Measurements from ENCODE around the gene HPD. TPM values are rescaled to one million over a fixed set of nuclear protein-coding genes. Genes with fewer than 3 reads are reported as not detected.
"Not testable (repeated sequence)": the region's sequence is repeated elsewhere in the genome, so short reads cannot be mapped to it uniquely, and the experiment has no call there.

HPD gene
- total and polyA plus RNA-seq, 7 experiments from 2014 or later = not detected

DNA sequence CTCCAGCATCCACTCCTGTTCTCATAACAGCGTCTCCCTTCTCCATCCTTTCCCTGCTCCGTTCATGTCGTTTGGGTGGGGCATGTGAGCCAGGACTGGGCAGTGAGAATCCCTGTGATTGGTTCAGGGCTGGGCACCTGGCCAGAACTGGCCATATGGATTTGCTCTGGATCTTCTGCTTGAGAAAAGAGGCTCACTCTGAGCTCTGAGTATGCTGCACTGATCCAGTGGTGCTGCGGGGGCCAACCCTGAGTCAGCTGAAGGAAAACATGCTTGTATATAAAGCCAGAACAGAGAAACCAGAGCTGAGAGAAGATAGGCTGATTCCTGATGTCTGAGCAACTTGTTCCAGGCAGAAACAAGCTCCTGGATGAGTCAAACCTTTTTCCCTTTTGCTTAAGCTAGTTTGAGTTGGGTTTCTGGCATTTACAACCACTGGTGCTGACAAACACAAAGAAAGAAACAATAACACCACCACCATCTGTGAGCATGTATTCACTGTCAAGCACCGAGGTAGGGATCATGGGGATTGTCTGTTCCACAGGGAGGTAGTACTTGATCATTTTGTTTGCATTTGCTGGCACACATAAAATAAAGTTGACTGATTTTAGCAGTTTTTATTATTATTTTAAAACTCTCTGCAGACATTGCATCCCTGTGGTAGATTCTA, 14.0 kb upstream of the HPD start:
- Histone ChIP-seq H3K4me3 (ENCODE audit: low read length) (no peak overlapping the region), H3K27me3 (ENCODE audit: control insufficient read depth in 2 of 2, insufficient read depth in 2 of 2, low read length in 2 of 2) (no peaks in the 10 kb centered on the region), H3K36me3 (ENCODE audit: control insufficient read depth in 2 of 3, insufficient read depth in 3 of 3, low read length in 3 of 3) (no peaks in the 10 kb centered on the region), H3K9me3 (ENCODE audit: control insufficient read depth in 2 of 3, low read length in 3 of 3) (no peaks in the 10 kb centered on the region), H3K4me1 (ENCODE audit: control insufficient read depth in 2 of 2, insufficient read depth in 2 of 2, low read length in 2 of 2) (no peaks in the 10 kb centered on the region), H3K27ac (ENCODE audit: low read depth, low read length) (no peak overlapping the region)
- DNase-seq (no peak), ATAC-seq (no peak)
- ChIA-PET POLR2A (no interaction called here), CTCF (interaction anchor here (0.6 kb wide), 2 partner anchors 96 to 308 kb away, joined by 3 to 8 read pairs; no protein-coding TSS in a partner anchor)
- Mint-ChIP-seq H3K9me3 (no peaks in the 10 kb centered on the region), H3K4me1 (peaks cover 0 to 5% (median 0%) of the 10 kb centered on the region in 7 donors), H3K36me3 (no peaks in the 10 kb centered on the region), H3K27me3 (no peaks in the 10 kb centered on the region), H3K4me3 (no peak overlapping the region), H3K27ac (no peak overlapping the region)
- intact Hi-C loops (cut with micrococcal nuclease) = no loop called here

DNA sequence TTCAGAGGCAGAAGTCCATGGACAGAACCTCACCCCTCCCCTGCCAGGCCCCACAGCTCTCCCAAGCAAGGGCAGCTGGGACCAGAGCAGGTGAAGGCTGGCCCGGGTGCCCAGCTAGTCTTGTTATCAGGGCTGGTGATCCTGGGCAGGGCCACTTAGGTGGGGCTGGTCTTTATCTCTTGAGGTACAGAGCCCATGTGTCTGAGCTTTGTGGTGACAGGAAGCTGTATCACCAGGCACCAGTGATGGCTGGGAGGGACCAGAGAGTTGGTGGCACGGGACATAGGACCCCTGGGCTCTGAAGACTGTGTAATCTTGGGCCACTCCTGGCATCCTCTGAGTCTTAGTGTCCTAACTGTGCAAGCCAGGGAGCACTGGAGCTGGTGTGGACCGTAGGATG, 12.8 kb upstream of the HPD start:
- H3K9me3 ChIP-seq (ENCODE audit: control insufficient read depth in 2 of 3, low read length in 3 of 3) = no peaks in the 10 kb centered on the region
- H3K4me1 ChIP-seq (ENCODE audit: control insufficient read depth in 2 of 2, insufficient read depth in 2 of 2, low read length in 2 of 2) = no peaks in the 10 kb centered on the region
- no peaks in the 10 kb centered on the region for H3K27me3 Mint-ChIP-seq
- no peak overlapping the region for H3K27ac Mint-ChIP-seq
- H3K36me3 ChIP-seq (ENCODE audit: control insufficient read depth in 2 of 3, insufficient read depth in 3 of 3, low read length in 3 of 3) = no peaks in the 10 kb centered on the region
- ChIA-PET POLR2A (no interaction called here), CTCF (no interaction called here)
- H3K4me3 ChIP-seq (ENCODE audit: low read length) = no peak overlapping the region
- H3K27me3 ChIP-seq (ENCODE audit: control insufficient read depth in 2 of 2, insufficient read depth in 2 of 2, low read length in 2 of 2) = no peaks in the 10 kb centered on the region
- no peak overlapping the region for H3K27ac ChIP-seq (ENCODE audit: low read depth, low read length)
- H3K4me1 Mint-ChIP-seq = peaks cover 0 to 5% (median 0%) of the 10 kb centered on the region in 7 donors
- no peaks in the 10 kb centered on the region for H3K36me3 Mint-ChIP-seq
- no peaks in the 10 kb centered on the region for H3K9me3 Mint-ChIP-seq
- no peak overlapping the region for H3K4me3 Mint-ChIP-seq
- intact Hi-C loops (cut with micrococcal nuclease) = no loop called here
- no peak for DNase-seq
- ATAC-seq = no peak

GRCh38 chr12:121869229-121869628, 10.6 kb upstream of the HPD start:
- H3K4me1 Mint-ChIP-seq; H3K27ac Mint-ChIP-seq; ATAC-seq; H3K36me3 ChIP-seq (ENCODE audit: control insufficient read depth in 2 of 3, insufficient read depth in 3 of 3, low read length in 3 of 3); H3K27ac ChIP-seq (ENCODE audit: low read depth, low read length); H3K4me3 ChIP-seq (ENCODE audit: low read length); H3K27me3 ChIP-seq (ENCODE audit: control insufficient read depth in 2 of 2, insufficient read depth in 2 of 2, low read length in 2 of 2); intact Hi-C loops (cut with micrococcal nuclease); H3K4me3 Mint-ChIP-seq; H3K36me3 Mint-ChIP-seq; H3K9me3 ChIP-seq (ENCODE audit: control insufficient read depth in 2 of 3, low read length in 3 of 3); DNase-seq; H3K9me3 Mint-ChIP-seq; POLR2A ChIA-PET; H3K4me1 ChIP-seq (ENCODE audit: control insufficient read depth in 2 of 2, insufficient read depth in 2 of 2, low read length in 2 of 2); H3K27me3 Mint-ChIP-seq; CTCF ChIA-PET: not testable (repeated sequence)

DNA sequence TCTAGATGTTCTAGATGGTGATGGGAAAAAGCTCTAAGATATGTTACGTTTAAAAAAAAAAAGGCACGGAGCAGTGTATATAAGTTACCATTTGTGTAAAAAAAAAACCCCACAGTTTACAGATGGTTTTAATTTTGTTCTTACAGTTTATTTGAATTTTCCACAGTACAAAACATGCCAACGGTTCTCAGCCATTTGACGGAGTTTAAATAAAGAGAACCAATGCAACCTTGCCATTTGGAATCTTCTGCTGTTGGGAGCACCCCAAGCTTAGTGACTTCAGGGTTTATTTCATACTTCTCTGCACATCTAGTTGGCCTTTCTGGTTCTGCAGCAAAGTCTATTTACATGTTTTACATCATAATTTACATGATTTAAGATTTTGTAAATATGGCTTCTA, 7.7 kb upstream of the HPD start:
- Mint-ChIP-seq H3K9me3 (no peaks in the 10 kb centered on the region), H3K4me3 (no peak overlapping the region), H3K27ac (no peak overlapping the region), H3K4me1 (peaks cover 0 to 4% (median 0%) of the 10 kb centered on the region in 7 donors), H3K27me3 (no peaks in the 10 kb centered on the region), H3K36me3 (no peaks in the 10 kb centered on the region)
- H3K4me3 ChIP-seq (ENCODE audit: low read length) = no peak overlapping the region
- ATAC-seq (no peak), DNase-seq (no peak)
- no peaks in the 10 kb centered on the region for H3K36me3 ChIP-seq (ENCODE audit: control insufficient read depth in 2 of 3, insufficient read depth in 3 of 3, low read length in 3 of 3)
- POLR2A ChIA-PET = no interaction called here
- H3K27ac ChIP-seq (ENCODE audit: low read depth, low read length) = no peak overlapping the region
- no peaks in the 10 kb centered on the region for H3K27me3 ChIP-seq (ENCODE audit: control insufficient read depth in 2 of 2, insufficient read depth in 2 of 2, low read length in 2 of 2)
- CTCF ChIA-PET = no interaction called here
- intact Hi-C loops (cut with micrococcal nuclease) = no loop called here
- H3K9me3 ChIP-seq (ENCODE audit: control insufficient read depth in 2 of 3, low read length in 3 of 3) = no peaks in the 10 kb centered on the region
- H3K4me1 ChIP-seq (ENCODE audit: control insufficient read depth in 2 of 2, insufficient read depth in 2 of 2, low read length in 2 of 2) = no peaks in the 10 kb centered on the region

DNA sequence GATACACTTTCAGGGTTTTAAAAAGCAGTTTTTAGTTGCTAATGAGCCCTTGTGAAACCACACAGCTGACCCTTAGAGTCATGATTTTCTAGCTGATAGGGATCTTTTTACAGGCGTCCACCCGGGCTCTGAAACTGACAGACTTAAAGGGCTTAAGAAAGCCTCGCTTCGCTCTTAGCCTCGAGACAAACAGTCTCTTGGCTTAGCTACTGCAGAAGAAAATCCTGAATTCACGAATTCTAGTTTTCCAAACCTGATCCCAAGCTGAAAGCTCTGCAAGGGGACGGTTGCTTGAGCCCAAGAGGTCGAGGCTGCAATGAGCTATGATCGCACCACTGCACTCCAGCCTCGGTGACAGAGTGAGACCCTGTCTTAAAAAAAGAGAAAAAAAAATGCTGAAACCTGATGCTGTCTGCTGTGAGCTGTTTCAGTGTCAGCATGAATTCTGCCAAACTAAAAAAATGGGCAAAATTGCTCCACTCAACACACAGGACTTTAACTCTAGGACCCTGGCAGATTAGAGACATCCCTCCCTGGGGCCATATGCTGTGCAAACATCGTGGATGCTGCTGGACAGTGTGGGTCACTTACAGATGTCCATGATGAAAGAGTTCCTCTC, 3.1 kb upstream of the HPD start:
- Mint-ChIP-seq H3K9me3 (no peaks in the 10 kb centered on the region), H3K27ac (no peak overlapping the region), H3K4me3 (no peak overlapping the region), H3K4me1 (peaks cover 0 to 4% (median 0%) of the 10 kb centered on the region in 7 donors), H3K36me3 (no peaks in the 10 kb centered on the region), H3K27me3 (no peaks in the 10 kb centered on the region)
- H3K4me1 ChIP-seq (ENCODE audit: control insufficient read depth in 2 of 2, insufficient read depth in 2 of 2, low read length in 2 of 2) = no peaks in the 10 kb centered on the region
- CTCF ChIA-PET = no interaction called here
- no peak overlapping the region for H3K27ac ChIP-seq (ENCODE audit: low read depth, low read length)
- POLR2A ChIA-PET = interaction anchor here (0.6 kb wide), 1 partner anchor 165 kb away, joined by 3 read pairs; no protein-coding TSS in a partner anchor
- H3K9me3 ChIP-seq (ENCODE audit: control insufficient read depth in 2 of 3, low read length in 3 of 3) = no peaks in the 10 kb centered on the region
- intact Hi-C loops (cut with micrococcal nuclease) = no loop called here
- ATAC-seq (no peak), DNase-seq (no peak)
- H3K4me3 ChIP-seq (ENCODE audit: low read length) = no peak overlapping the region
- H3K36me3 ChIP-seq (ENCODE audit: control insufficient read depth in 2 of 3, insufficient read depth in 3 of 3, low read length in 3 of 3) = no peaks in the 10 kb centered on the region
- no peaks in the 10 kb centered on the region for H3K27me3 ChIP-seq (ENCODE audit: control insufficient read depth in 2 of 2, insufficient read depth in 2 of 2, low read length in 2 of 2)

DNA sequence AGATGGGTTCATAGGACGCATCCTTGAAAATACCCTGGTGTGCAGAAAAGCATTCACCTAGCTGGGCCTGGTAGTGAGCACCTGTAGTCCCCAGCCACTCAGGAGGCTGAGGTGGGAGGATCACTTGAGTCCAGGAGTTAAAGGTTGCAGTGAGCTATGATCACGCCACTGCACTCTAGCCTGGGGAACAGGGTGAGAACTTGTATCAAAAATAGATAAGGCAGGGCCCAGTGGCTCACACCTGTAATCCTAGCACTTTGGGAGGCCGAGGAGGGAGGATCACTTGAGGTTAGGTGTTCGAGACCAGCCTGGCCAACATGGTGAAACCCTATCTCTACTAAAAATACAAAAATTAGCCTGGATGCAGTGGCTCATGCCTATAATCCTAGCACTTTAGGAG, 2.0 kb upstream of the HPD start:
- intact Hi-C loops (cut with micrococcal nuclease); H3K36me3 Mint-ChIP-seq; H3K27me3 Mint-ChIP-seq; POLR2A ChIA-PET; DNase-seq; H3K9me3 ChIP-seq (ENCODE audit: control insufficient read depth in 2 of 3, low read length in 3 of 3); H3K4me1 Mint-ChIP-seq; CTCF ChIA-PET; H3K4me3 Mint-ChIP-seq; H3K36me3 ChIP-seq (ENCODE audit: control insufficient read depth in 2 of 3, insufficient read depth in 3 of 3, low read length in 3 of 3); H3K4me3 ChIP-seq (ENCODE audit: low read length); H3K27ac Mint-ChIP-seq; H3K9me3 Mint-ChIP-seq; ATAC-seq; H3K4me1 ChIP-seq (ENCODE audit: control insufficient read depth in 2 of 2, insufficient read depth in 2 of 2, low read length in 2 of 2); H3K27ac ChIP-seq (ENCODE audit: low read depth, low read length); H3K27me3 ChIP-seq (ENCODE audit: control insufficient read depth in 2 of 2, insufficient read depth in 2 of 2, low read length in 2 of 2): not testable (repeated sequence)

- H3K36me3 Mint-ChIP-seq = no peaks in the 10 kb centered on the region
- no peaks in the 10 kb centered on the region for H3K9me3 Mint-ChIP-seq
- no peak overlapping the region for H3K27ac Mint-ChIP-seq
- no peaks in the 10 kb centered on the region for H3K27me3 ChIP-seq (ENCODE audit: control insufficient read depth in 2 of 2, insufficient read depth in 2 of 2, low read length in 2 of 2)
- intact Hi-C loops (cut with micrococcal nuclease) = no loop called here
- H3K4me1 ChIP-seq (ENCODE audit: control insufficient read depth in 2 of 2, insufficient read depth in 2 of 2, low read length in 2 of 2) = no peaks in the 10 kb centered on the region
- peaks cover 0 to 7% (median 0%) of the 10 kb centered on the region in 7 donors for H3K4me1 Mint-ChIP-seq
- ChIA-PET CTCF (no interaction called here), POLR2A (no interaction called here)
- H3K4me3 ChIP-seq (ENCODE audit: low read length) = no peak overlapping the region
- H3K27me3 Mint-ChIP-seq = no peaks in the 10 kb centered on the region
- no peak overlapping the region for H3K27ac ChIP-seq (ENCODE audit: low read depth, low read length)
- no peaks in the 10 kb centered on the region for H3K36me3 ChIP-seq (ENCODE audit: control insufficient read depth in 2 of 3, insufficient read depth in 3 of 3, low read length in 3 of 3)
- DNase-seq = no peak
- ATAC-seq = no peak
- no peak overlapping the region for H3K4me3 Mint-ChIP-seq
- H3K9me3 ChIP-seq (ENCODE audit: control insufficient read depth in 2 of 3, low read length in 3 of 3) = no peaks in the 10 kb centered on the region
Measured at GRCh38 chr12:121860257-121860656, 1.6 kb upstream of the HPD start.

Data from naive thymus-derived CD4-positive, alpha-beta T cell (primary cell).